ENCODE results near the gene SLC46A3.

- TF ChIP-seq CTCF (IDR thresholded peaks at IDR 0.05; ENCODE audit: poor library complexity), result no peak
- TF ChIP-seq EZH2phosphoT487 (IDR thresholded peaks at IDR 0.05; ENCODE audit: low read depth, severe bottlenecking, unreplicated experiment), result no peak
- no peak for TF ChIP-seq EZH2 (IDR thresholded peaks at IDR 0.05; ENCODE audit: borderline replicate concordance)
Observed at GRCh38 chr13:28684257-28684656, 34.5 kb downstream of the SLC46A3 start.

Data from hepatocyte (in vitro differentiated cells).